A549 (cell line): ENCODE data around the gene VAV3.

ENCODE experiments used
- FOSL2 ChIP-seq, 2 experiments: fragments of 450-650 bp in 1 of 2; fragments of >200 bp in 1 of 2; sonication (Bioruptor Twin) in 1 of 2; formaldehyde crosslinking; IDR thresholded peaks; 2 replicates each; pipeline versions ENCODE4 v1.5.0 to v1.6.1; 2016 to 2020; ENCODE audit warnings: mild to moderate bottlenecking in 1 of 2, moderate library complexity in 1 of 2
- POLR2A ChIP-seq: IDR thresholded peaks from 2 replicates; pipeline ENCODE4 v1.6.1; 2012; ENCODE audit warnings: mild to moderate bottlenecking, low read length
- ZFP36 ChIP-seq: fragments of 450-650 bp; IDR thresholded peaks from 2 replicates; pipeline ENCODE4 v1.6.1; 2014; ENCODE audit warnings: borderline replicate concordance; ENCODE audit not compliant: partially characterized antibody
- TF ChIP-seq, protein P1 (sequence below): fragments of >200 bp; sonication (Bioruptor Twin); formaldehyde crosslinking; IDR thresholded peaks from 3 replicates; pipeline ENCODE4 v1.5.1; 2016
- TF ChIP-seq, protein P2 (sequence below): IDR thresholded peaks from 2 replicates; pipeline ENCODE4 v1.6.1; 2012

DNA sequence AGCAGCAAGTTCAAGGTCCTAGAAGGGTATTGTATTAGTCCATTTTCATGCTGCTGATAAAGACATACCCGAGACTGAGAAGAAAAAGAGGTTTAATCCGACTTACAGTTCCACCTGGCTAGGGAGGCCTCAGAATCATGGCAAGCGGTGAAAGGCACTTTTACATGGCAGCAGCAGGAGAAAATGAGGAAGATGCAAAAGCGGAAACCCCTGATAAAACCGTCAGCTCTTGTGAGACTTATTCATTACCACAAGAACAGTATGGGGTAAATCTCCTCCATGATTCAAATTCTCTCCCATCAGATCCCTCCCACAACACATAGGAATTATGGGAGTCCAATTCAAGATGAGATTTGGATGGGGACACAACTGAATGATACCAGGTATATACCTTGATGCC, 414.6 kb downstream of the VAV3 start:
- TF ChIP-seq, protein P1, sequence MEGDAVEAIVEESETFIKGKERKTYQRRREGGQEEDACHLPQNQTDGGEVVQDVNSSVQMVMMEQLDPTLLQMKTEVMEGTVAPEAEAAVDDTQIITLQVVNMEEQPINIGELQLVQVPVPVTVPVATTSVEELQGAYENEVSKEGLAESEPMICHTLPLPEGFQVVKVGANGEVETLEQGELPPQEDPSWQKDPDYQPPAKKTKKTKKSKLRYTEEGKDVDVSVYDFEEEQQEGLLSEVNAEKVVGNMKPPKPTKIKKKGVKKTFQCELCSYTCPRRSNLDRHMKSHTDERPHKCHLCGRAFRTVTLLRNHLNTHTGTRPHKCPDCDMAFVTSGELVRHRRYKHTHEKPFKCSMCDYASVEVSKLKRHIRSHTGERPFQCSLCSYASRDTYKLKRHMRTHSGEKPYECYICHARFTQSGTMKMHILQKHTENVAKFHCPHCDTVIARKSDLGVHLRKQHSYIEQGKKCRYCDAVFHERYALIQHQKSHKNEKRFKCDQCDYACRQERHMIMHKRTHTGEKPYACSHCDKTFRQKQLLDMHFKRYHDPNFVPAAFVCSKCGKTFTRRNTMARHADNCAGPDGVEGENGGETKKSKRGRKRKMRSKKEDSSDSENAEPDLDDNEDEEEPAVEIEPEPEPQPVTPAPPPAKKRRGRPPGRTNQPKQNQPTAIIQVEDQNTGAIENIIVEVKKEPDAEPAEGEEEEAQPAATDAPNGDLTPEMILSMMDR: no peak
- TF ChIP-seq, protein P2, sequence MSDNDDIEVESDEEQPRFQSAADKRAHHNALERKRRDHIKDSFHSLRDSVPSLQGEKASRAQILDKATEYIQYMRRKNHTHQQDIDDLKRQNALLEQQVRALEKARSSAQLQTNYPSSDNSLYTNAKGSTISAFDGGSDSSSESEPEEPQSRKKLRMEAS: no peak
- TF ChIP-seq POLR2A: no peak
- no peak for TF ChIP-seq ZFP36
- no peak for TF ChIP-seq FOSL2 (IDR thresholded peaks at IDR 0.05)
- TF ChIP-seq FOSL2 (CRISPR knock-in tag; IDR thresholded peaks at IDR 0.05): no peak
